CD4-positive, alpha-beta T cell (primary cell): ENCODE results near the gene ADGRE1. TPM values are rescaled to one million over a fixed set of nuclear protein-coding genes. Genes with fewer than 3 reads are reported as not detected.

Experiments used
- ATAC-seq: fragments of 200-7000 bp; cut with Tn5 transposase; one replicate; pipeline ENCODE4 v1.10.0; 2022; ENCODE audit warnings: mild to moderate bottlenecking; ENCODE audit not compliant: poor library complexity
- CTCF ChIA-PET: fragments of 350-600 bp; sonication (Branson Sonifier 250); formaldehyde crosslinking; loops from one replicate; lab custom pipeline; 2021; ENCODE audit warnings: antibody characterized with exemption, inconsistent platforms; lab: Charles Lee
- POLR2A ChIA-PET: fragments of 350-600 bp; sonication (Branson Sonifier 250); formaldehyde crosslinking; loops from one replicate; lab custom pipeline; 2021; ENCODE audit warnings: antibody characterized with exemption, inconsistent platforms; lab: Charles Lee
- DNase-seq, 14 experiments: peaks; one replicate each; pipeline ENCODE4 v3.0.0-alpha.2; 2013 to 2020; ENCODE audit warnings: mixed read lengths in 2 of 14
- H3K27ac ChIP-seq, 2 donors: one replicate each; pipeline versions ENCODE4 v1.5.1 to v1.7.0; 2013; ENCODE audit warnings: low read length in 2 of 2, low read depth in 1 of 2, mild to moderate bottlenecking in 1 of 2
- H3K27me3 ChIP-seq, 2 experiments: 1 replicate in 1 of 2; 2 replicates in 1 of 2; pipeline versions ENCODE4 v1.6.1 to v1.7.0; 2013; ENCODE audit warnings: low read length in 2 of 2, control low read depth in 1 of 2, mild to moderate bottlenecking in 1 of 2, moderate library complexity in 1 of 2; ENCODE audit not compliant: insufficient read depth in 2 of 2, control insufficient read depth in 1 of 2
- H3K36me3 ChIP-seq: one replicate; pipeline ENCODE4 v1.6.1; 2013; ENCODE audit warnings: low read length, control low read depth; ENCODE audit not compliant: insufficient read depth
- H3K4me1 ChIP-seq: one replicate; pipeline ENCODE4 v1.6.1; 2013; ENCODE audit warnings: low read length, control low read depth; ENCODE audit not compliant: insufficient read depth
- H3K4me3 ChIP-seq: one replicate; pipeline ENCODE4 v1.5.1; 2013; ENCODE audit warnings: mild to moderate bottlenecking, low read length, moderate library complexity
- H3K9me3 ChIP-seq, 2 experiments: 1 replicate in 1 of 2; 2 replicates in 1 of 2; pipeline versions ENCODE4 v1.6.1 to v1.7.0; 2013; ENCODE audit warnings: low read length in 2 of 2, mild to moderate bottlenecking in 2 of 2, control low read depth in 1 of 2, moderate library complexity in 1 of 2; ENCODE audit not compliant: control insufficient read depth in 1 of 2, insufficient read depth in 1 of 2
- H3K27ac Mint-ChIP-seq: one replicate; pipeline ENCODE4 v1.8.0; 2020; ENCODE audit warnings: mixed read lengths
- H3K27me3 Mint-ChIP-seq: one replicate; pipeline ENCODE4 v1.8.0; 2021; ENCODE audit warnings: mixed read lengths
- H3K36me3 Mint-ChIP-seq: one replicate; pipeline ENCODE4 v1.8.0; 2021; ENCODE audit warnings: low read depth, mixed read lengths
- H3K4me1 Mint-ChIP-seq: one replicate; pipeline ENCODE4 v1.8.0; 2021; ENCODE audit warnings: low read depth, mixed read lengths
- H3K4me3 Mint-ChIP-seq: one replicate; pipeline ENCODE4 v1.8.0; 2020; ENCODE audit warnings: mild to moderate bottlenecking, mixed read lengths
- H3K9me3 Mint-ChIP-seq: one replicate; pipeline ENCODE4 v1.8.0; 2020; ENCODE audit warnings: mixed read lengths
- CTCF ChIP-seq: fragments of 200-600 bp; IDR thresholded peaks from one replicate; pipeline ENCODE4 v1.8.0; 2022; ENCODE audit warnings: antibody characterized with exemption, mild to moderate bottlenecking
- intact Hi-C, 2 experiments: fragments of 100-400 bp; cut with DNase I in 1 of 2; cut with micrococcal nuclease in 1 of 2; formaldehyde crosslinking; loops; one replicate each; pipeline versions ENCODE4 v1.15.1 to v1.9.0; 2023 to 2025; cut with DNase I, micrococcal nuclease
- total RNA-seq, 174 experiments: library from RNA in 2 of 174; stranded (reverse) in 2 of 174; gene quantifications; one replicate each; pipeline ENCODE4 v1.2.3 and lab custom pipeline; 2021 to 2026

The ADGRE1 gene
- total RNA-seq, 2 experiments from 2014 or later = 5.4 to 6.0 TPM

DNA sequence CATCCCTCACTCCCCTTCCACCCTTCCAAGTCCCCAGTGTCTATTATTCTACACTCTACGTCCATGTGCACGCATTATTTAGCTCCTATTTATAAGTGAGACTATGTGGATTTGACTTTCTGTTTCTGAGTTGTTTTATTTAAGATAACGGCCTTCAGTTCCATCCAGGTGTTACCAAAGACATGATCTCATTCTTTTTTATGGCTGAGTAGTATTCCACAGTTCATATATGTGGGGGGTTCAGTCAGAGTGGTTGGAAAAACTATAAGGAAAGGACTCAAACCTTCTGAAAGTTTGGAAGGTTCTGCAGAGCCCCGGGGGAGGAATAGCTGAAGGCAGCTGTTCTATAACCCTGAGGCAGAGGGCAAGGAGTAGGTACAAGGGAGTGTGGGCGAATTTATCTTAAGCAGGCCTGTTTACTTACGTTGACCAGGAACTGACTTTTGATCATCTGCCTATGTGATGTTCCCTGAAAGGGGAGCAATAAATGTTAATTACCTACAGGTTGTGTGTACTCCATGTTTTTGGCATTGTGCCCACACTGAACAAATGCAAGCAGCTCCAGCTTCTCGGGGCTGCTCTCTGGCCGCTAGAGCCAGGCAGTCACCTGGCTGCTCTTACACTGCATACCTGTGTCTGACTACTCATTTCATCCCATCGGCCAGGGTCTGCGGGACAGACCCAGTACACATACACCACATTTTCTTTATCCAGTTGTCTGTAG, 13.5 kb upstream of the ADGRE1 start:
- Histone ChIP-seq H3K4me1 (peaks cover 7% of the 10 kb centered on the region), H3K36me3 (no peaks in the 10 kb centered on the region), H3K9me3 (peaks cover 0 to 5% of the 10 kb centered on the region in 2 experiments), H3K4me3 (no peak overlapping the region), H3K27me3 (no peaks in the 10 kb centered on the region), H3K27ac (no peak overlapping the region)
- TF ChIP-seq CTCF = no peak
- Mint-ChIP-seq H3K36me3 (no peaks in the 10 kb centered on the region), H3K4me1 (peaks cover 31% of the 10 kb centered on the region), H3K27me3 (no peaks in the 10 kb centered on the region), H3K27ac (no peak overlapping the region), H3K9me3 (no peaks in the 10 kb centered on the region), H3K4me3 (no peak overlapping the region)
- no peak for ATAC-seq
- DNase-seq = no peak
- ChIA-PET POLR2A (interaction anchor here (0.7 kb wide), 1 partner anchor 10 kb away, joined by 3 read pairs; no protein-coding TSS in a partner anchor), CTCF (interaction anchor here (0.5 kb wide), 1 partner anchor 9 kb away, joined by 4 read pairs; no protein-coding TSS in a partner anchor)
- intact Hi-C loops = no loop called here

DNA sequence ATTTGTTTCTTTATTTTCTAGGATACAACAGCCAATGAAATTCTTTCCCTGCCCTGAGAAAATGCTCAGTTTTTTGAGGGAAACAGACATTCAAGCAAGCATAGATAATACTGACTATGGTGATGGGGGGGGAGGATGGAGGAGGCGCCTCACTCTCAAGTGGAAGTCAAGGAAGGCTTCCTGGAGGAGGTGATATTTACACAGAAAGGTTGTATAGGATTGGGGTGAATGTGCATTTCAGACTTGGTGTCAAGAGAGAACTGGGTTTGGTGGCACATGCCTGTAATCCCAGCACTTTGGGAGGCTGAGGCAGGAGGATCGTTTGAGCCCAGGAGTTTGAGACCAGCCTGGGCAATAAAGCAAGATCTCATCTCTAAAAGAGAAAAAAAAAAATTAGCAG, 12.2 kb upstream of the ADGRE1 start:
- POLR2A ChIA-PET = interaction anchor here (0.8 to 1.0 kb wide), 2 partner anchors 12 to 16 kb away, joined by 4 to 7 read pairs; no protein-coding TSS in a partner anchor
- Mint-ChIP-seq H3K4me3 (no peak overlapping the region), H3K36me3 (no peaks in the 10 kb centered on the region), H3K27ac (no peak overlapping the region), H3K9me3 (no peaks in the 10 kb centered on the region), H3K4me1 (peaks cover 21% of the 10 kb centered on the region), H3K27me3 (no peaks in the 10 kb centered on the region)
- no peak overlapping the region for H3K27ac ChIP-seq
- ATAC-seq (no peak), DNase-seq (no peak)
- no peak for TF ChIP-seq CTCF
- CTCF ChIA-PET = no interaction called here
- intact Hi-C loops = no loop called here
- no peak overlapping the region for H3K4me3 ChIP-seq
- H3K9me3 ChIP-seq = peaks cover 0 to 5% of the 10 kb centered on the region in 2 experiments
- H3K4me1 ChIP-seq = peaks cover 7% of the 10 kb centered on the region
- no peaks in the 10 kb centered on the region for H3K36me3 ChIP-seq
- H3K27me3 ChIP-seq = no peaks in the 10 kb centered on the region

- ChIA-PET POLR2A (interaction anchor here (0.6 kb wide), 1 partner anchor 13 kb away, joined by 3 read pairs; no protein-coding TSS in a partner anchor), CTCF (no interaction called here)
- no peaks in the 10 kb centered on the region for H3K9me3 Mint-ChIP-seq
- peaks cover 21% of the 10 kb centered on the region for H3K4me1 Mint-ChIP-seq
- Histone ChIP-seq H3K4me3 (no peak overlapping the region), H3K9me3 (no peaks in the 10 kb centered on the region), H3K27me3 (no peaks in the 10 kb centered on the region), H3K4me1 (peaks cover 7% of the 10 kb centered on the region), H3K36me3 (no peaks in the 10 kb centered on the region), H3K27ac (no peak overlapping the region)
- H3K36me3 Mint-ChIP-seq = no peaks in the 10 kb centered on the region
- no peaks in the 10 kb centered on the region for H3K27me3 Mint-ChIP-seq
- no peak overlapping the region for H3K4me3 Mint-ChIP-seq
- H3K27ac Mint-ChIP-seq = no peak overlapping the region
- intact Hi-C loops = no loop called here
- ATAC-seq (no peak), DNase-seq (peak in 1 of 14 experiments; percentile 26)
- no peak for TF ChIP-seq CTCF
Observed at GRCh38 chr19:6876748-6877147, 10.6 kb upstream of the ADGRE1 start.
